Keratinocyte (primary cell): ENCODE measurements around the gene PARD3. TPM values are rescaled to one million over a fixed set of nuclear protein-coding genes. Genes with fewer than 3 reads are reported as not detected.

Experiments used
- DNase-seq: peaks from one replicate; pipeline ENCODE4 v3.0.0-alpha.2; 2011; ENCODE audit warnings: low read depth, missing footprints, low spot score
- FAIRE-seq: peaks from 2 replicates; lab custom pipeline; 2011; peaks lifted over from hg19 to GRCh38; lab: Jason Lieb, UNC
- H2AFZ ChIP-seq: 2 replicates; pipeline ENCODE4 v1.6.0; 2012; ENCODE audit warnings: low read length, control low read depth, inconsistent platforms; ENCODE audit not compliant: control insufficient read depth
- H3K27ac ChIP-seq: 2 replicates; pipeline ENCODE4 v1.5.1; 2011; ENCODE audit warnings: low read length; ENCODE audit not compliant: control insufficient read depth, insufficient read depth
- H3K27me3 ChIP-seq: 3 replicates; pipeline ENCODE4 v1.6.0; 2011; ENCODE audit warnings: low read length; ENCODE audit not compliant: control insufficient read depth, insufficient read depth; ENCODE audit errors: extremely low read depth
- H3K36me3 ChIP-seq, 2 experiments: 2 replicates in 1 of 2; 3 replicates in 1 of 2; pipeline ENCODE4 v1.5.1; 2011; ENCODE audit warnings: low read length in 2 of 2, mild to moderate bottlenecking in 1 of 2; ENCODE audit not compliant: control insufficient read depth in 2 of 2, insufficient read depth in 2 of 2; ENCODE audit errors: extremely low read depth in 1 of 2
- H3K4me1 ChIP-seq: 3 replicates; pipeline ENCODE4 v1.5.1; 2011; ENCODE audit warnings: low read length; ENCODE audit not compliant: control insufficient read depth, insufficient read depth; ENCODE audit errors: extremely low read depth
- H3K4me2 ChIP-seq: 3 replicates; pipeline ENCODE4 v1.6.0; 2011; ENCODE audit warnings: low read depth, low read length; ENCODE audit not compliant: control insufficient read depth, insufficient read depth; ENCODE audit errors: extremely low read depth
- H3K4me3 ChIP-seq, 3 experiments: fragments of 200-600 bp in 1 of 3; sonication (generic) in 1 of 3; 2 replicates in 2 of 3; 3 replicates in 1 of 3; pipeline ENCODE4 v1.5.1; 2011 to 2016; ENCODE audit warnings: low read length in 3 of 3, mild to moderate bottlenecking in 3 of 3, control low read depth in 2 of 3, inconsistent platforms in 1 of 3, low read depth in 1 of 3, mixed read lengths in 1 of 3, mixed run types in 1 of 3, moderate library complexity in 1 of 3; ENCODE audit not compliant: control insufficient read depth in 2 of 3, insufficient read depth in 2 of 3; ENCODE audit errors: extremely low read depth in 1 of 3
- H3K79me2 ChIP-seq: 2 replicates; pipeline ENCODE4 v1.6.0; 2012; ENCODE audit warnings: low read length; ENCODE audit not compliant: control insufficient read depth, insufficient read depth
- H3K9ac ChIP-seq: 3 replicates; pipeline ENCODE4 v1.6.0; 2011; ENCODE audit warnings: low read length; ENCODE audit not compliant: control insufficient read depth, insufficient read depth; ENCODE audit errors: extremely low read depth
- H3K9me1 ChIP-seq: 3 replicates; pipeline ENCODE4 v1.6.0; 2011; ENCODE audit warnings: low read length; ENCODE audit not compliant: control insufficient read depth, insufficient read depth; ENCODE audit errors: extremely low read depth
- H3K9me3 ChIP-seq: 2 replicates; pipeline ENCODE4 v1.5.1; 2012; ENCODE audit warnings: low read depth, low read length; ENCODE audit not compliant: control insufficient read depth
- H4K20me1 ChIP-seq: 3 replicates; pipeline ENCODE4 v1.6.0; 2011; ENCODE audit warnings: low read length; ENCODE audit not compliant: control insufficient read depth, insufficient read depth; ENCODE audit errors: extremely low read depth
- EZH2 ChIP-seq: IDR thresholded peaks from one replicate; pipeline ENCODE4 v1.6.1; 2012; ENCODE audit warnings: inconsistent platforms, mild to moderate bottlenecking, low read length, moderate library complexity
- dilution Hi-C: fragments of 300-500 bp; cut with MboI; formaldehyde crosslinking; loops from one replicate; pipeline ENCODE4 v1.7.0; 2020; ENCODE audit warnings: low sequenced_read_pairs; ENCODE audit not compliant: extremely low pct_ligation_motif_present
- polyA plus RNA-seq, 5 experiments: library from polyadenylated mRNA; depleted of rRNA in 3 of 5; stranded (reverse) in 3 of 5; stranded (forward) in 1 of 5; unstranded in 1 of 5; fragments of >200 nt; gene quantifications; 1 replicate in 1 of 5; 2 replicates in 3 of 5; 3 replicates in 1 of 5; pipeline versions ENCODE4 v1.2.1 to v1.2.3, GENCODE V29; 2011 to 2012; ENCODE audit warnings: missing spikeins in 2 of 5, low read depth in 1 of 5, low replicate concordance in 1 of 5
- TF ChIP-seq, protein P1 (sequence below), 3 experiments: IDR thresholded peaks in 1 of 3; conservative IDR thresholded peaks in 1 of 3; optimal IDR thresholded peaks in 1 of 3; 2 replicates in 2 of 3; 3 replicates in 1 of 3; pipeline versions ENCODE3 to v1.5.1; 2011; ENCODE audit warnings: low read length in 3 of 3, mild to moderate bottlenecking in 3 of 3, moderate library complexity in 2 of 3, control low read depth in 1 of 3, inconsistent platforms in 1 of 3; ENCODE audit not compliant: insufficient read depth in 2 of 3; ENCODE audit errors: extremely low read depth in 1 of 3

The PARD3 gene
- polyA plus RNA-seq, 1 donor (not counting 4 experiments of a cell fraction or from before 2014, with no cell fraction given): 46.4 TPM

DNA sequence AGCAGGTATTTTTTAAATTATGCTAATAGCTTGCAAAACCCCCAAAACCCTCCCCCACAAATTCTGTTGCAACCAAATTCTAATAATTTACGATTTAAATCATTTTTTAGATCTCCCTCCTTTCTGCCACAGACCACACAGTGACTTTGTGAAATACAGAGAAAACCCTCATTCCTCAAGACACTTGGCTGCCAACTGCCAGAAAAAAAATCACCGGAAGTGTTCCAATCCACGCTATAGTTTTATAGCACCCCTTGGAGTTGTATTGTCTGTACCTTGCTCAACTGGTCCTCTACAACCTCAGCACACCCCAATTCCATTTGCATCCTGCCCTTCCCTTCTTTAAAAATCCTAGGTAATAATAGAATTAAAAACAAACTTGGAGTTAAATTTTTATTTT lies 560.1 kb downstream of the PARD3 start:
- Histone ChIP-seq H3K27me3 (no peaks in the 10 kb centered on the region), H3K27ac (no peak overlapping the region), H3K36me3 (no peaks in the 10 kb centered on the region), H3K79me2 (no peaks in the 10 kb centered on the region), H3K4me2 (peak overlapping the region; percentile 23), H3K4me3 (no peak overlapping the region), H2AFZ (no peak overlapping the region), H3K4me1 (peaks cover 18% of the 10 kb centered on the region), H3K9me1 (no peaks in the 10 kb centered on the region), H3K9ac (no peak overlapping the region), H4K20me1 (no peaks in the 10 kb centered on the region), H3K9me3 (no peaks in the 10 kb centered on the region)
- dilution Hi-C loops: no loop called here
- TF ChIP-seq EZH2: no peak
- TF ChIP-seq, protein P1, sequence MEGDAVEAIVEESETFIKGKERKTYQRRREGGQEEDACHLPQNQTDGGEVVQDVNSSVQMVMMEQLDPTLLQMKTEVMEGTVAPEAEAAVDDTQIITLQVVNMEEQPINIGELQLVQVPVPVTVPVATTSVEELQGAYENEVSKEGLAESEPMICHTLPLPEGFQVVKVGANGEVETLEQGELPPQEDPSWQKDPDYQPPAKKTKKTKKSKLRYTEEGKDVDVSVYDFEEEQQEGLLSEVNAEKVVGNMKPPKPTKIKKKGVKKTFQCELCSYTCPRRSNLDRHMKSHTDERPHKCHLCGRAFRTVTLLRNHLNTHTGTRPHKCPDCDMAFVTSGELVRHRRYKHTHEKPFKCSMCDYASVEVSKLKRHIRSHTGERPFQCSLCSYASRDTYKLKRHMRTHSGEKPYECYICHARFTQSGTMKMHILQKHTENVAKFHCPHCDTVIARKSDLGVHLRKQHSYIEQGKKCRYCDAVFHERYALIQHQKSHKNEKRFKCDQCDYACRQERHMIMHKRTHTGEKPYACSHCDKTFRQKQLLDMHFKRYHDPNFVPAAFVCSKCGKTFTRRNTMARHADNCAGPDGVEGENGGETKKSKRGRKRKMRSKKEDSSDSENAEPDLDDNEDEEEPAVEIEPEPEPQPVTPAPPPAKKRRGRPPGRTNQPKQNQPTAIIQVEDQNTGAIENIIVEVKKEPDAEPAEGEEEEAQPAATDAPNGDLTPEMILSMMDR (optimal IDR thresholded peaks at IDR 0.05 in 1 of 3, IDR thresholded peaks at IDR 0.05 in 1 of 3, conservative IDR thresholded peaks at IDR 0.05 in 1 of 3; ENCODE audit: extremely low read depth in 1 of 3, insufficient read depth in 2 of 3, low read length in 3 of 3): no peak
- DNase-seq (no peak), FAIRE-seq (no peak)

DNA sequence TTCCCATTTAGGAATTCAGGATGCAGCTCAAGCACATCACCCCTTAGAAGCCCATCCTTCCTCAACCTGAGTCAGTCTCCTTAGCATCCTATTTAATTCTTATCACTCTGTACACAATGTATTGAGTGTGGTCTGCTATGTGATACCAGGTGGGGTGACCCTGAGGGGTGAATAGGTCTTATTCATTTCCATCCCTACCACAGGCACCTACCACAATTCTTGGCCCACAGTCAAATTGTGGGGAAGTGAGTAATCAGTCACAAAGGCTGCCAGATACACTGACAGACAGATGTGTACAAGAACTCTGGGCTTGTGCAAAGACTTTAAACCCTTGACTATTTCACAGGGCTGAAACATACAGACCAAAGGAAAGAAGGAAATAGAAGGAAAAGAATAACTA lies 560.5 kb downstream of the PARD3 start:
- no peaks in the 10 kb centered on the region for H3K9me3 ChIP-seq
- no peaks in the 10 kb centered on the region for H3K36me3 ChIP-seq
- no peak overlapping the region for H3K27ac ChIP-seq
- H3K9ac ChIP-seq: no peak overlapping the region
- peak; percentile 100 for FAIRE-seq
- peak; percentile 94 for DNase-seq
- H3K79me2 ChIP-seq: no peaks in the 10 kb centered on the region
- dilution Hi-C loops: no loop called here
- no peaks in the 10 kb centered on the region for H3K9me1 ChIP-seq
- no peak overlapping the region for H2AFZ ChIP-seq
- peak overlapping the region; percentile 25 for H3K4me2 ChIP-seq
- H3K27me3 ChIP-seq: no peaks in the 10 kb centered on the region
- peaks cover 18% of the 10 kb centered on the region for H3K4me1 ChIP-seq
- TF ChIP-seq, protein P1 (optimal IDR thresholded peaks at IDR 0.05 in 1 of 3, IDR thresholded peaks at IDR 0.05 in 1 of 3, conservative IDR thresholded peaks at IDR 0.05 in 1 of 3; ENCODE audit: extremely low read depth in 1 of 3, insufficient read depth in 2 of 3, low read length in 3 of 3): no peak
- TF ChIP-seq EZH2: no peak
- no peak overlapping the region for H3K4me3 ChIP-seq
- no peaks in the 10 kb centered on the region for H4K20me1 ChIP-seq
